Measurements from ENCODE around the gene ZFYVE28.

Gene ZFYVE28

DNA sequence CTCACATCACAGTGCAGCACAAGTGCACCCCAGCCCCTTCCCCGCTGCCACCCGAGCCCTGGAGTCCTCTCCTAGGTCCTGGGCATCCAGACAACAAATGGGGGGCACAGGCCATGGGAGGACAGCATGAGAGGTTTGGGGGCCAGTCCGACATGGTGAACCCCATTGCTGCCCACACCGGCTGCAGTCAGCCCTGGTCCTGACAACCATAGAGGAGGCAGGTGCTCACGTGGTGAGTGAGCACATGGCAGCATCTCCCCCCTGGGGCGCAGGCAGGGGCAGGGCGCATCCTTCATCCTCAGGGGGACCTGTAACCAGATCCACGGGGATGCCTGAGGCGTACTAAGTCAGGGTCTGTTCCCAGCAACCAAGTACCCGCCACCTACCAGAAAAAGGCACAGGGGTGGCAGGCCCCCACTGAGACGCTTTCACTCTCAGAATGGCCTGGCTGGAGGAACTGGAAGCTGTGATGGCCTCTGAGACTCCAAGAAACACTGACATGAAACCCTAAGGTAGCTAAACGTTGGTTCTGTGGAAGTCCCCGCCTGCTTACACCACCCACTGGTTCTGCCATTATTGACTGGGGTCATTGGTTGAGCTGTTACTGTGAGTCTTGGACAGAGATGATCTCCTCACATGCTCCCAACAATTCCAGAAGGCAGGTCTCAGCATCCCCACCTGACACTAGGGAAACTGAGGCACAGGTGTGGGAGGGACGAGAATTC lies 6.5 kb downstream of the ZFYVE28 start:
- no peak for DNase-seq (ENCODE audit: low read depth in 2 of 2)

GRCh38 chr4:2409381-2409783 lies 9.1 kb downstream of the ZFYVE28 start:
- no peak for DNase-seq (ENCODE audit: low read depth in 2 of 2)

- DNase-seq (ENCODE audit: low read depth in 2 of 2) = no peak
These were observed 9.5 kb downstream of the ZFYVE28 start for GRCh38 chr4:2408976-2409375.

DNA sequence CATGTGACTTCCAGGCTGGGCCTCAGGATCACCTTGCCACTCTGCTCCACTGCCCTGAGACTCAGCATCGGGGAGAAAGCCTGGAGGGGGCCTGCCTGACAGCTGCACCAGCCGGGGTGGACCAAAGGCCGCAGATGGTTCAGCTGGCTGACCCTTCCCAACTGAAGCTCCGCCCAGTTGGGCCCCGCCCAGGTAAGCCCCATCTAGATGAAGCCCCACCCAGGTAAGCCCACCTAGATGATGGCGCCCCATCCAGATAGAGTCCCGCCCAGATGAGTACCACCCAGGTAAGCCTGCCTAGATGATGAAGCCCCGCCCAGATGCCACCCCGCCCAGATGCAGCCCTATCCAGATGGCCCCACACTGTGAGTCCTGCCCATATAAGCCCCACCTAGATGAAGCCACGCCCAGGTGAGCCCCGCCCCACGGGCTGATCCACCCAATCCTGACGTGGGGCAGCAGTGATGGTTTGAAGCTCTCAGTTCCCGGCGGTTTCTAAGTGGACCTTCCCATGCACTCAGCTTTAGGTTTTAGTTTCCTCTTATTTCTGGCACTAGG lies 10.0 kb downstream of the ZFYVE28 start:
- DNase-seq (ENCODE audit: low read depth in 2 of 2) = no peak

- DNase-seq (ENCODE audit: low read depth in 2 of 2) = no peak
These were observed 10.5 kb downstream of the ZFYVE28 start for GRCh38 chr4:2407991-2408342.

DNA sequence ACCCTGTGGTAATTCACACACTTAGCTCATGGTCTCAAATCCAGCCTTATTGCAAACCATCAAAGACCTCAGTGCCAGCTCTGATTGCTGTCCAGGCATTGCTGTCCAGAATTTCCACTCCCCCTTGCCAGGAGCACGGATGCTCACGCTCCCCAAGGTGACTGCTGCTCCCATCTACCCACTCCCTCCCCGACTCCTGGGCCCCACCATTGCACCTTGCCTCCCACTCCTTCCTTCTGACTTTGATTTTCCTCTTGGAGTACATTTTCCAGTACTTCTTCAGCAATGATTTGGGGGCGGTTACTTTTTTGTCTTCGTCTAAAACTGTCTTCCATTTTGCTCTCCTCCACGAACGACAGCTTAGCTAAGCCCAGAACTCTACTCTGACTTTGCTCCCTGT lies 11.5 kb downstream of the ZFYVE28 start:
- no peak for DNase-seq (ENCODE audit: low read depth in 2 of 2)

DNA sequence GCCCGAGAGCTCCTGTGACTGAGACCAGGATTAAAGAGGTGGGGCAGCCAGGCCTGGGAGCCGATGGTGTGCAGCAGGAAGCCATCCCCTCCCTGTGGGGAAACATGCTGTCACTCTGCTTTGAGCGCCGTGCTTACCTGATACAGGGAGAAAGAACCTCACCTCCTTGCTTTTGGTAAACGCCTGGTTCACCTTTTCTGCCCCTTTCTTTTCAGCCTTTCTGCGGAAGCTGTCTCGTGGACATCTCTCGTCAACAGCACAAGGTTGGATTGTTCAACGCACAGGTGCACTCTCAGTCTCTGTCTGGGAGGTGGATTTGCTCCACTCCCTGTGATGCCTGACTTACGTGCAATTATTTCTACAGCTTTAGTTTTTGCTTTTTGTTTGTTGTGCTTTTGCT lies 12.0 kb downstream of the ZFYVE28 start:
- DNase-seq (ENCODE audit: low read depth in 2 of 2) = no peak

GRCh38 chr4:2402941-2403340 lies 15.5 kb downstream of the ZFYVE28 start:
- DNase-seq (ENCODE audit: low read depth in 2 of 2) = no peak

DNA sequence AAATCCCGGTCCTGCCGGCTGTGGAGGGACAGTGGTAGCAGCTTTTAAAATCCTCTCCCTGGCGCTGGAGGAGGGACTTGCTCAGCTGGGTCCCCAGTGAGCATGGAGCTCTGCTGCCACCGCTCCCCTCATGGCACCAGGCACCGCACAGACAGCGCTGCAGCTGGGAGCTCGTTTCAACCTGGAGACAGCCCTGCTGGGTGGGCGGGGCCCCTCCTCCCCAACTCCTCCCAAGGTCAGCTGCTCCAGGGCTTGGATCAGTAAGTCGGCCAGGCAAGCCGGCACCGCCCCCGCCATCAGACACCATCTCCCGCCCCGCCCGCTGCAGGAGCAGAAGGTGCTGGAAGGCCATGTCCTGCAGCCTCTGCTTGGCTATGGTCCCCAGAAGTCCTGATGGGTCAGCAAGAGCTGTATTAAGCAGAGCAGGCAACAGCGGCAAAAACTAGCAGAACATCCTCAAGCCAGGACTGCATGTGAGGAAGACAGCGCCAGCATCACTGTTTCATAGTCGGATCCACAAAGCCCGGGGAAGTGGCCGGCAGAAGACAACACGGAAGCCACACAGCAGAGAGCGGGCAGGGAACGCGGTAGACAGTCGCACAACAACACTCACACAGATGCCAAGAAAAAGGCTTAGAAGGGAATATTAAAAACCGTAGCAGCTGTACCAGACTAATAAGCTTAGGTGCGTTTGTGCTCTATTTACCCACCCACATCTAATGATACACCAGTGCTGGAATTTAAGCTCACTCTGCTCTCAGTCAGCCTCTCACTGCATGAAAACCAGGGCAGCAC lies 16.2 kb downstream of the ZFYVE28 start:
- DNase-seq (ENCODE audit: low read depth in 2 of 2) = peak in 1 of 2 donors; percentile 17

- DNase-seq (ENCODE audit: low read depth in 2 of 2) = no peak
These were observed 16.8 kb downstream of the ZFYVE28 start for GRCh38 chr4:2401610-2401983.

- DNase-seq (ENCODE audit: low read depth in 2 of 2) = no peak
These were observed 17.4 kb downstream of the ZFYVE28 start for GRCh38 chr4:2400841-2401609.

DNA sequence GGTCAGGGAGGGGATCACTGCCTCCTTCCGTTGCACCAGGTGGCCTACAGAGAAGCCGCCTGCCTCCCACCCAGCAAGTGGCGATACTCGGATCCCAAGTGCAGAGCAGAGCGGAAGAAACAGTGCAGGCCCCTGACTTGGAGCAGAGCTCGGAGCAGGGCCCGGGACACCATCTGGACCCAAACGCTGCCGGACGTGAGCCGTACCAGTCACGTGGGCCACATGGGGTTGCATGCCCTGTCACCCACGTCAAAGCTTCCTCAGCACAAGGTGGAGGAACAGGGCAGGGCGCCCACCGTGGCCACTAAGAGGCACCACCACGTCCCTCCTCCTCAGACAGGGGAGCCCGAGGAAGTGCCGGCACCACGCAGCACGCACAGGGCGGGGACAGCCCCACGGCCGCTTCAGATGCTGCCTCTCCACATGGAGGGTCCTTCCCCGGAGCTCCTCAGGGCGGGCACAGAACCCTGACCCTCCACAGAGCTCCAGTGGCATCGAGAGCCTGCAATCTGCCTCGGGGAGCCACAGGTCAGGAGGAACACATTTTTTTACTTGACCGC lies 18.7 kb downstream of the ZFYVE28 start:
- no peak for DNase-seq (ENCODE audit: low read depth in 2 of 2)

DNA sequence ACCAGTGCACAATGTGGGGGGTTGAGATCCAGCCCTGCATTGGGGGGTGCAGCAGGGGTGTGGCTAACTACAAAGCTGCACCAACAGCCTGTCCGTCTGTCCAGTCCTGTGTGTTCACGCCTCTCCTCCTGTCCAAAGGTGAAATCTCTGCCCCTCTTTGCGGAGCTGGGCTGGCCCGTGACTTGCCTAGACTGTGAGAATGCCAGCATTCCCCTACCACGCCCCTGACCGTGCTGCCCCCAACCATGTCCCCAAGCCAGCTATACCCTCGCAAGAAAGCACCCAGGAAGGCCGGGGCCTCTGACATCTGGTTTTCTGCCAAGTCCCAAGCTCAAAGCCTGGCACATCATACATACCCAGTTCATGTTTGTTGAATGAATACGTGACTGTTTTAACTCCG lies 19.2 kb downstream of the ZFYVE28 start:
- no peak for DNase-seq (ENCODE audit: low read depth in 2 of 2)

DNA sequence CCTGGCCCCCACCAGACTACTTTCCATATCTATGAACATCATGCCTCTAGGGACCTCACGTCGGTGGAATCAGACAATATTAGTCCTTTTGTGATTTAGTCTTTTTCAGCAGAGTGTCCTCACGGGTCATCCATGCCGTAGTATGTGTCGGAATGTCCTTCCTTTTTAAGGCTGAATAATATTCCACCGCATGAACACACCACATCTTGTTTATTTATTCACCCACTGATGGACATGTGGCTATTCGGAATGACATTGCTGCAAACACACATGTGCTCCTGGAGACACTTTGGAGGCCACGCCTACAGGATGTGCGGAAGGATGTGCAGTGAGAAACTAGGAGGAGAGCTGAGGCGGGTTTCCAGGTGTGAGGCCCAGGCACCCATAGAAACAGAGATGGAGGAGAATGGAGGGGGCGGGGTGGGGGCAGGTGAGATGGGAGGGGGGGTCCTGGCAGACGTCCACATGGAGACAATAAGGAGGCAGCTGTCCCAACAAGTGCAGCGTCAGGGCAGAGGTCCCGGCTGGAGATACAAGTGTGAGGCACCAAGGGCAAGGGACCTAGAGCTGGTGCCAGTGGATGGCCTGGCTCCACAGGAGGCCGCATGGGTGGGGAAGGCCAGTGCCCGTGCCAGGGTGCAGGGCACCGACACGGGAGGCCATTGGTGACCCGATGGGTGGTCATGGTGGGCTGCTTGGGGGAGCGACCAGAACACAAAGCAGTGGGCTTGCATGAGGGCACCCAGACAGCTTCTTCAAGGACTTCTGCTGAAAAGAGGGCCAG lies 20.7 kb downstream of the ZFYVE28 start:
- DNase-seq (ENCODE audit: low read depth in 2 of 2) = no peak

- no peak for DNase-seq (ENCODE audit: low read depth in 2 of 2)
These were observed 21.6 kb downstream of the ZFYVE28 start for GRCh38 chr4:2396781-2397368.

DNA sequence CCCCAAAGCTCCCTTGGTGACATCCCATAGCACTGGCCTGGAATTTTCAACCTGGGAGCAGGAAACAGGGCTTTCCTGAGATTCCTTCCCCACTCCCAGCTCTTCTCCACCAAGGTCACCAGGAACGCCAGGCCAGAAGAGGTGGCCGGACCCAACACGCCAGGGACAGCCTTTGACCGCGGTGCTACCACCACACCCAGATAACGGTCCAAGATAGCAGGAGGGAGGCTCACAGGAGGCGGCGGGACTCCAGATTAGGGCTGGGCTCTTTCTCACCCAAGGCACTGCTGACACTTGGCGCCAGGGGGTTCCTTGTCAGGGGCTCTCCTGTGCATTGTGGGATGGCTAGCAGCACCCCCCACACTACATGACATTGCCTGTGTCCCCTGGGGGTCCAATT lies 22.9 kb downstream of the ZFYVE28 start:
- DNase-seq (ENCODE audit: low read depth in 2 of 2) = no peak

DNA sequence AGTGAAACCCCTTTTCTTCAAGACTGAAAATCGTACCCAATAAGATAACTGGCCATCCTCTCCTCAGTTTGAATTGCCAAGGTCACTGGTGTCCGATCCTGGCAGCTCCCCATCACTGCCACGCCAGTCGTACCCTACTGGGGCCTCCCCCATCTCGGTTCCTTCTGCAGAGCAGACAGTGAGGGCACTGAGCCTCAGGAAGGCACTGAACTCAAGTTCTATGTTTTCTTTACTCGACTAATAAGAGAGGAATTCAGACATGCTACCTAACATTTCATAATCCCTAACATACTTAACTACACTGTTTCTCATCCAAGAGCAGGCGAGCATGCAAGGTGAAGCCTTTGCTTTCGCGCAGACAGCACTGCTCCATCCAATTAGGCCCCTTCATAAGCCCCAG lies 23.4 kb downstream of the ZFYVE28 start:
- no peak for DNase-seq (ENCODE audit: low read depth in 2 of 2)

DNA sequence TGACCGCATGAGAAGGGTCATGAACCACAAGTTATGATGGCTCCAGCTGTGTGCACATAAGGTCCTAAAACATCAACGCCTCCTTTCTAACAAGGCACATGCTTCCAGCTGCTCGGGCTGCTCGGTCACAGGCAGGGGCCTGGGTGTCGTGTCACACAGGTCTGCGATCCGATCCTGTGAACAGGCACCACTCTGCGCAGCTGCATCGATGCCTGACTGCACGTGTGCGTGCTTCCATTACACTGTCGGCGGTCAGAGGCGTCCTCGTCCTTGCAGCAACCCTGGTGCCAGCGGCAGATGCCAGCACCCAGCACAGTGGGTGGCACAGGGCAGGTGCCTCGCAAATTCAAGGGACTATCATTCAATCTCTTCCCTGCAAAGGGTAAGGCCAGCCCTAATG lies 23.9 kb downstream of the ZFYVE28 start:
- no peak for DNase-seq (ENCODE audit: low read depth in 2 of 2)

GRCh38 chr4:2393353-2394270 lies 24.8 kb downstream of the ZFYVE28 start:
- no peak for DNase-seq (ENCODE audit: low read depth in 2 of 2)

Measured in stimulated activated CD4-positive, alpha-beta T cell treated with anti-CD3 and anti-CD28 coated beads, Interleukin-1b, Interleukin-23, amount 100 ng/mL, for 4 hours (primary cell).